Activated CD4-positive, alpha-beta T cell treated with anti-CD3 and anti-CD28 coated beads, Interleukin-2, amount 50 U/mL, for 48 hours (primary cell): Measurements from ENCODE around the gene SHFL.

Experiments used
- DNase-seq, 2 experiments: peaks; one replicate each; pipeline ENCODE4 v3.0.0-alpha.2; 2020

Gene SHFL

GRCh38 chr19:10110076-10110971 is 24.2 kb downstream of the SHFL start:
- DNase-seq, result no peak

- DNase-seq, result no peak
These were observed 24.8 kb downstream of the SHFL start for GRCh38 chr19:10110972-10111317.

GRCh38 chr19:10111405-10111811 is 25.3 kb downstream of the SHFL start, which contains the start of gene P2RY11:
P2RY11 (plus strand) TSS chr19:10111693; CDS start chr19:10111722, 29 bp downstream.
- peak; percentile 76 to 82 for DNase-seq

GRCh38 chr19:10112037-10112761 is 26.1 kb downstream of the SHFL start:
- peak; percentile 79 to 85 for DNase-seq

GRCh38 chr19:10112895-10113591 is 26.9 kb downstream of the SHFL start:
- DNase-seq, result peak; percentile 80 to 85

- DNase-seq, result peak in 1 of 2 experiments; percentile 47
These were observed 27.5 kb downstream of the SHFL start for GRCh38 chr19:10113592-10113963.

- no peak for DNase-seq
These were observed 28.0 kb downstream of the SHFL start for GRCh38 chr19:10113964-10114650.

GRCh38 chr19:10114651-10115391 is 28.7 kb downstream of the SHFL start:
- DNase-seq, result peak in 1 of 2 experiments; percentile 40

- DNase-seq, result no peak
These were observed 29.4 kb downstream of the SHFL start for GRCh38 chr19:10115392-10116084.

GRCh38 chr19:10116085-10116865 is 30.2 kb downstream of the SHFL start:
- DNase-seq, result no peak

GRCh38 chr19:10116866-10117616 is 30.9 kb downstream of the SHFL start:
- no peak for DNase-seq

GRCh38 chr19:10118960-10119359 is 32.8 kb downstream of the SHFL start:
- no peak for DNase-seq

- DNase-seq, result no peak
These were observed 34.5 kb downstream of the SHFL start for GRCh38 chr19:10120538-10121189.

- DNase-seq, result no peak
These were observed 35.9 kb downstream of the SHFL start for GRCh38 chr19:10122045-10122444.

GRCh38 chr19:10124429-10124828 is 38.3 kb downstream of the SHFL start:
- DNase-seq, result no peak

- DNase-seq, result no peak
These were observed 40.1 kb downstream of the SHFL start for GRCh38 chr19:10126213-10126639.

GRCh38 chr19:10132905-10133304 is 46.8 kb downstream of the SHFL start:
- DNase-seq, result no peak

GRCh38 chr19:10133596-10133995 is 47.5 kb downstream of the SHFL start:
- DNase-seq, result no peak

GRCh38 chr19:10134040-10134439 is 47.9 kb downstream of the SHFL start:
- no peak for DNase-seq
